H1 (cell line): ENCODE data around the gene ENOSF1. TPM values are rescaled to one million over a fixed set of nuclear protein-coding genes. Genes with fewer than 3 reads are reported as not detected.

Experiments used
- CTCF ChIA-PET: fragments of 300-600 bp; sonication (Branson Sonifier 250); formaldehyde crosslinking; loops from one replicate; lab custom pipeline; 2021; ENCODE audit not compliant: partially characterized antibody; lab: Charles Lee
- POLR2A ChIA-PET: fragments of 300-600 bp; sonication (Branson Sonifier 250); formaldehyde crosslinking; loops from one replicate; lab custom pipeline; 2021; ENCODE audit warnings: inconsistent platforms; ENCODE audit not compliant: partially characterized antibody; lab: Charles Lee
- DNase-seq, 2 experiments: peaks; one replicate each; pipeline versions ENCODE4 v3.0.0 to v3.0.0-alpha.2; 2010 to 2022; ENCODE audit warnings: low spot score in 2 of 2, low read depth in 1 of 2, mixed read lengths in 1 of 2
- FAIRE-seq: peaks from 2 replicates; lab custom pipeline; 2011; peaks lifted over from hg19 to GRCh38; lab: Jason Lieb, UNC
- H2AFZ ChIP-seq: 2 replicates; pipeline ENCODE4 v1.8.1; 2012; ENCODE audit warnings: low read length, inconsistent platforms
- H2AK5ac ChIP-seq: 2 replicates; pipeline ENCODE4 v1.6.1; 2013; ENCODE audit warnings: low read depth, low read length
- H2BK120ac ChIP-seq: replicated peaks from 2 replicates; pipeline ENCODE3; 2013; ENCODE audit warnings: low read depth, low read length, inconsistent platforms
- H2BK12ac ChIP-seq: 2 replicates; pipeline ENCODE4 v1.6.1; 2013; ENCODE audit warnings: low read depth, low read length
- H2BK15ac ChIP-seq: 2 replicates; pipeline ENCODE4 v1.6.1; 2013; ENCODE audit warnings: low read length
- H2BK20ac ChIP-seq: 2 replicates; pipeline ENCODE4 v1.6.1; 2013; ENCODE audit warnings: low read length
- H2BK5ac ChIP-seq: 2 replicates; pipeline ENCODE4 v1.6.1; 2013; ENCODE audit warnings: low read depth, low read length
- H3K14ac ChIP-seq: 2 replicates; pipeline ENCODE4 v1.6.1; 2013; ENCODE audit warnings: inconsistent platforms; ENCODE audit not compliant: insufficient read length
- H3K18ac ChIP-seq: 2 replicates; pipeline ENCODE4 v1.6.1; 2013; ENCODE audit warnings: low read length; ENCODE audit errors: extremely low read depth
- H3K23ac ChIP-seq: 2 replicates; pipeline ENCODE4 v1.6.1; 2013; ENCODE audit warnings: inconsistent platforms; ENCODE audit not compliant: insufficient read length
- H3K23me2 ChIP-seq: 2 replicates; pipeline ENCODE4 v1.6.1; 2013; ENCODE audit warnings: low read depth, low read length
- H3K27ac ChIP-seq: 2 replicates; pipeline ENCODE4 v1.6.1; 2011; ENCODE audit warnings: low read depth, low read length, inconsistent platforms
- H3K27me3 ChIP-seq, 4 experiments: replicated peaks in 1 of 4; 1 replicate in 1 of 4; 2 replicates in 3 of 4; pipeline versions ENCODE4 v1.6.1 to v1.8.1; 2011 to 2013; ENCODE audit warnings: low read length in 3 of 4, mild to moderate bottlenecking in 3 of 4, inconsistent platforms in 2 of 4, mixed read lengths in 2 of 4, moderate library complexity in 1 of 4; ENCODE audit not compliant: control insufficient read depth in 3 of 4, insufficient read depth in 3 of 4; ENCODE audit errors: extremely low read depth in 1 of 4
- H3K36me3 ChIP-seq, 4 experiments: 2 replicates each; pipeline versions ENCODE4 v1.6.1 to v1.8.1; 2011 to 2013; ENCODE audit warnings: mild to moderate bottlenecking in 4 of 4, low read length in 3 of 4, moderate library complexity in 2 of 4, control low read depth in 1 of 4, inconsistent platforms in 1 of 4; ENCODE audit not compliant: insufficient read depth in 4 of 4, control insufficient read depth in 2 of 4
- H3K4ac ChIP-seq: replicated peaks from 2 replicates; pipeline ENCODE3; 2013; ENCODE audit warnings: low read length, low read depth, mixed read lengths, inconsistent platforms; ENCODE audit not compliant: insufficient read length
- H3K4me1 ChIP-seq, 4 experiments: replicated peaks in 1 of 4; 1 replicate in 1 of 4; 2 replicates in 3 of 4; pipeline versions ENCODE4 v1.6.1 to v1.8.1; 2011 to 2013; ENCODE audit warnings: low read length in 3 of 4, inconsistent platforms in 2 of 4, mixed read lengths in 1 of 4; ENCODE audit not compliant: insufficient read depth in 4 of 4, control insufficient read depth in 3 of 4
- H3K4me2 ChIP-seq, 2 experiments: 2 replicates each; pipeline versions ENCODE4 v1.6.1 to v1.8.1; 2011 to 2013; ENCODE audit warnings: low read depth in 2 of 2, low read length in 2 of 2, control low read depth in 1 of 2, inconsistent platforms in 1 of 2, mild to moderate bottlenecking in 1 of 2; ENCODE audit not compliant: insufficient read depth in 1 of 2
- H3K4me3 ChIP-seq, 4 experiments: fragments of 200-600, 300-600 bp in 1 of 4; sonication (generic), shearing (Covaris generic), sonication (Bioruptor Twin) in 1 of 4; 2 replicates each; pipeline versions ENCODE4 v1.5.1 to v1.8.1; 2011 to 2016; ENCODE audit warnings: low read length in 4 of 4, low read depth in 3 of 4, control low read depth in 2 of 4, inconsistent platforms in 2 of 4, mild to moderate bottlenecking in 2 of 4, mixed read lengths in 1 of 4, moderate library complexity in 1 of 4; ENCODE audit not compliant: insufficient read depth in 2 of 4; ENCODE audit errors: extremely low read depth in 1 of 4
- H3K56ac ChIP-seq: replicated peaks from 2 replicates; pipeline ENCODE3; 2013; ENCODE audit warnings: low read depth, mild to moderate bottlenecking, mixed read lengths, low read length, inconsistent platforms; ENCODE audit not compliant: insufficient read length
- H3K79me1 ChIP-seq: 2 replicates; pipeline ENCODE4 v1.6.1; 2013; ENCODE audit warnings: low read depth, low read length, control low read depth
- H3K79me2 ChIP-seq, 2 experiments: 2 replicates each; pipeline versions ENCODE4 v1.6.1 to v1.8.1; 2012 to 2013; ENCODE audit warnings: low read length in 2 of 2, mild to moderate bottlenecking in 2 of 2, inconsistent platforms in 1 of 2; ENCODE audit not compliant: insufficient read depth in 2 of 2, control insufficient read depth in 1 of 2
- H3K9ac ChIP-seq, 4 experiments: replicated peaks in 1 of 4; 1 replicate in 1 of 4; 2 replicates in 3 of 4; pipeline versions ENCODE4 v1.6.1 to v1.8.1; 2011 to 2013; ENCODE audit warnings: low read depth in 3 of 4, low read length in 3 of 4, control low read depth in 2 of 4, mild to moderate bottlenecking in 2 of 4, moderate library complexity in 2 of 4, inconsistent platforms in 1 of 4; ENCODE audit errors: extremely low read depth in 1 of 4
- H3K9me3 ChIP-seq, 2 experiments: 2 replicates each; pipeline versions ENCODE4 v1.6.1 to v1.8.1; 2012 to 2013; ENCODE audit warnings: mild to moderate bottlenecking in 2 of 2, moderate library complexity in 2 of 2, control low read depth in 1 of 2, inconsistent platforms in 1 of 2, low read depth in 1 of 2, low read length in 1 of 2, mixed read lengths in 1 of 2; ENCODE audit not compliant: insufficient read depth in 2 of 2
- H4K20me1 ChIP-seq, 2 experiments: replicated peaks in 1 of 2; 2 replicates each; pipeline versions ENCODE3 to v1.8.1; 2011 to 2013; ENCODE audit warnings: inconsistent platforms in 2 of 2, low read length in 2 of 2, mild to moderate bottlenecking in 1 of 2; ENCODE audit not compliant: insufficient read depth in 2 of 2, control insufficient read depth in 1 of 2
- H4K5ac ChIP-seq: 2 replicates; pipeline ENCODE4 v1.6.1; 2013; ENCODE audit warnings: low read length, low read depth, mixed read lengths, inconsistent platforms; ENCODE audit not compliant: insufficient read length
- H4K8ac ChIP-seq: 2 replicates; pipeline ENCODE4 v1.8.0; 2013; ENCODE audit warnings: mild to moderate bottlenecking, moderate library complexity, low read length, inconsistent platforms; ENCODE audit not compliant: insufficient read depth; ENCODE audit errors: extremely low read depth
- H4K91ac ChIP-seq: replicated peaks from 2 replicates; pipeline ENCODE3; 2013; ENCODE audit warnings: low read length, mixed read lengths, inconsistent platforms; ENCODE audit not compliant: insufficient read length
- ASH2L ChIP-seq: fragments of 200-600, 300-600 bp; sonication (generic); IDR thresholded peaks from one replicate; pipeline ENCODE4 v1.7.1; 2017; ENCODE audit warnings: low read length
- EGR1 ChIP-seq: IDR thresholded peaks from 2 replicates; pipeline ENCODE4 v1.6.1; 2011; ENCODE audit warnings: low read depth, low read length, borderline replicate concordance
- GABPA ChIP-seq: IDR thresholded peaks from 2 replicates; pipeline ENCODE4 v1.6.1; 2011; ENCODE audit warnings: mild to moderate bottlenecking, low read length, moderate library complexity, borderline replicate concordance; ENCODE audit not compliant: insufficient read depth
- SP2 ChIP-seq: IDR thresholded peaks from 2 replicates; pipeline ENCODE4 v1.6.1; 2012; ENCODE audit warnings: mild to moderate bottlenecking, low read length, inconsistent platforms
- SUZ12 ChIP-seq: fragments of 200-600 bp; sonication (generic); IDR thresholded peaks from 2 replicates; pipeline ENCODE4 v1.6.1; 2012; ENCODE audit warnings: mild to moderate bottlenecking, inconsistent platforms, low read length, moderate library complexity, mixed read lengths
- TAF1 ChIP-seq: IDR thresholded peaks from 2 replicates; pipeline ENCODE4 v1.6.1; 2011; ENCODE audit warnings: mild to moderate bottlenecking, low read depth, low read length
- WGBS, 2 experiments: shearing (Covaris generic) in 1 of 2; methylation state at CpG; one replicate each; pipeline versions ENCODE4 v1.1.6 to v1.1.7; 2013 to 2015; ENCODE audit warnings: low lambda C conversion rate in 2 of 2, mixed read lengths in 2 of 2, inconsistent platforms in 1 of 2, low coverage in 1 of 2, missing lambda C conversion rate in 1 of 2; ENCODE audit not compliant: insufficient replicate concordance in 2 of 2, insufficient coverage in 1 of 2, insufficient read length in 1 of 2; ENCODE audit errors: extremely low coverage in 1 of 2, missing lambda C conversion rate in 1 of 2; 5-methylcytosine and 5-hydroxymethylcytosine counted together
- polyA plus RNA-seq, 7 experiments: library from polyadenylated mRNA; depleted of rRNA in 3 of 7; stranded (reverse) in 5 of 7; unstranded in 2 of 7; fragments of >200 nt in 5 of 7; fragments of 200-250 nt in 2 of 7; gene quantifications; 1 replicate in 5 of 7; 2 replicates in 1 of 7; 4 replicates in 1 of 7; pipeline versions ENCODE4 v1.2.1 to v1.2.3, GENCODE V29; 2011 to 2013; ENCODE audit warnings: missing spikeins in 2 of 7, mixed read lengths in 2 of 7
- total RNA-seq: library from RNA; stranded (reverse); fragmentation: NEBNext Ultra II Directional; extraction: Animal tissue kit (Norgen Biotek cat#: 25700); gene quantifications from 2 replicates; pipeline ENCODE4 v1.2.1, GENCODE V29; 2021
- TF ChIP-seq, protein P1 (sequence below), 3 experiments: IDR thresholded peaks; 1 replicate in 2 of 3; 2 replicates in 1 of 3; pipeline versions ENCODE4 v1.5.1 to v1.6.1; 2011; ENCODE audit warnings: low read length in 3 of 3, mild to moderate bottlenecking in 3 of 3, inconsistent platforms in 2 of 3, low read depth in 1 of 3, moderate library complexity in 1 of 3; ENCODE audit not compliant: insufficient read depth in 1 of 3; ENCODE audit errors: control extremely low read depth in 1 of 3

The ENOSF1 gene
- total and polyA plus RNA-seq, 2 of the 8 experiments (the other 6 are each of a cell fraction or from before 2014, with no cell fraction given): 15.4 to 26.4 TPM

DNA sequence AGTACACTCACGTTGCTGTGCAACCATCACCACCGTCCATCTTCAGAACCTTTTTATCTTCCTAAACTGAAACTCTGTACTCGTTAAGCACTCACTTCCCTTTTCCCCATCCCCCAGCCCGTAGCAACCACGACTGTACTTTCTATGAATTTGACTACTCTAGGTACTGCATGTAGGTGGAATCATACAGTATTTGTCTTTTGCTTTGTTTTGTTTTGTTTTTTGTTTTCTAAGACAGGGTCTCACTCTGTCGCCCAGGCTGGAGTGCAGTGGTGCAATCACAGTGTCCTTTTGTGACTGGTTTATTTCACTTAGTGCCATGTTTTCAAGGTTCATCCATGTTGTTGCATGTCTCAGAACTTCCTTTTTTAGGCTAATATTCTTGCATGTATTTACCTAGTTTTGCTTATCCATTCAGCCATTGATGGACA lies 62.0 kb downstream of the ENOSF1 start:
- DNase-seq (no peak), FAIRE-seq (no peak)
- TF ChIP-seq GABPA: no peak
- TF ChIP-seq, protein P1, sequence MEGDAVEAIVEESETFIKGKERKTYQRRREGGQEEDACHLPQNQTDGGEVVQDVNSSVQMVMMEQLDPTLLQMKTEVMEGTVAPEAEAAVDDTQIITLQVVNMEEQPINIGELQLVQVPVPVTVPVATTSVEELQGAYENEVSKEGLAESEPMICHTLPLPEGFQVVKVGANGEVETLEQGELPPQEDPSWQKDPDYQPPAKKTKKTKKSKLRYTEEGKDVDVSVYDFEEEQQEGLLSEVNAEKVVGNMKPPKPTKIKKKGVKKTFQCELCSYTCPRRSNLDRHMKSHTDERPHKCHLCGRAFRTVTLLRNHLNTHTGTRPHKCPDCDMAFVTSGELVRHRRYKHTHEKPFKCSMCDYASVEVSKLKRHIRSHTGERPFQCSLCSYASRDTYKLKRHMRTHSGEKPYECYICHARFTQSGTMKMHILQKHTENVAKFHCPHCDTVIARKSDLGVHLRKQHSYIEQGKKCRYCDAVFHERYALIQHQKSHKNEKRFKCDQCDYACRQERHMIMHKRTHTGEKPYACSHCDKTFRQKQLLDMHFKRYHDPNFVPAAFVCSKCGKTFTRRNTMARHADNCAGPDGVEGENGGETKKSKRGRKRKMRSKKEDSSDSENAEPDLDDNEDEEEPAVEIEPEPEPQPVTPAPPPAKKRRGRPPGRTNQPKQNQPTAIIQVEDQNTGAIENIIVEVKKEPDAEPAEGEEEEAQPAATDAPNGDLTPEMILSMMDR (IDR thresholded peaks at IDR 0.05; ENCODE audit: control extremely low read depth in 1 of 3, insufficient read depth in 1 of 3, low read depth in 1 of 3, low read length in 3 of 3): no peak
- TF ChIP-seq SUZ12: no peak
- no peak for TF ChIP-seq TAF1
- TF ChIP-seq SP2: no peak
- no peak for TF ChIP-seq EGR1
- TF ChIP-seq ASH2L: no peak
- CTCF ChIA-PET: no interaction called here
- Histone ChIP-seq H4K8ac (no peak overlapping the region), H3K4me2 (no peak overlapping the region), H2AK5ac (no peak overlapping the region), H3K79me1 (0 out of 2 replicates have a peak, but pooled peaks cover 3% of the 10 kb centered on the region), H3K9ac (no peak overlapping the region), H3K23me2 (no peaks in the 10 kb centered on the region; the same call in 1 of the 2 replicates), H4K5ac (no peak overlapping the region), H2BK12ac (no peak overlapping the region), H4K20me1 (peaks cover 2 to 4% of the 10 kb centered on the region in 2 experiments), H2BK5ac (no peak overlapping the region), H3K14ac (no peak overlapping the region), H2AFZ (no peak overlapping the region), H2BK20ac (no peak overlapping the region), H3K4me1 (no peaks in the 10 kb centered on the region; a peak in 1 of 7 replicates), H2BK15ac (no peak overlapping the region), H3K9me3 (no peaks in the 10 kb centered on the region), H4K91ac (no peak overlapping the region), H3K27me3 (no peaks in the 10 kb centered on the region), H2BK120ac (no peak overlapping the region), H3K56ac (no peak overlapping the region), H3K18ac (no peak overlapping the region), H3K4me3 (no peak overlapping the region), H3K27ac (no peak overlapping the region), H3K36me3 (no peaks in the 10 kb centered on the region; a peak in 1 of 8 replicates), H3K79me2 (peaks cover 0 to 13% of the 10 kb centered on the region in 2 experiments; a peak in 1 of 4 replicates), H3K23ac (no peak overlapping the region), H3K4ac (no peak overlapping the region)
- 85% methylated on average over 6 of the region's 6 CpGs; no CpG with 5 or more reads in 1 of the 2 experiments for WGBS, 2 experiments
- POLR2A ChIA-PET: no interaction called here
